Uterus (tissue), 2 donors: ENCODE measurements around the gene LHPP.
"Not testable (repeated sequence)": the region's sequence is repeated elsewhere in the genome, so short reads cannot be mapped to it uniquely, and the experiment has no call there.

Experiments used
- POLR2A ChIP-seq, 2 donors: fragments of 450-650 bp; IDR thresholded peaks; one replicate each; pipeline ENCODE4 v1.6.1; 2016; ENCODE audit warnings: antibody characterized with exemption in 2 of 2, mild to moderate bottlenecking in 1 of 2, moderate library complexity in 1 of 2
- TF ChIP-seq, protein P1 (sequence below), 4 experiments: fragments of 200-600 bp in 2 of 4; fragments of 450-650 bp in 2 of 4; sonication (generic) in 2 of 4; IDR thresholded peaks; one replicate each; pipeline ENCODE4 v1.5.1; 2016 to 2019; ENCODE audit warnings: antibody characterized with exemption in 4 of 4, mild to moderate bottlenecking in 2 of 4, moderate library complexity in 1 of 4

DNA sequence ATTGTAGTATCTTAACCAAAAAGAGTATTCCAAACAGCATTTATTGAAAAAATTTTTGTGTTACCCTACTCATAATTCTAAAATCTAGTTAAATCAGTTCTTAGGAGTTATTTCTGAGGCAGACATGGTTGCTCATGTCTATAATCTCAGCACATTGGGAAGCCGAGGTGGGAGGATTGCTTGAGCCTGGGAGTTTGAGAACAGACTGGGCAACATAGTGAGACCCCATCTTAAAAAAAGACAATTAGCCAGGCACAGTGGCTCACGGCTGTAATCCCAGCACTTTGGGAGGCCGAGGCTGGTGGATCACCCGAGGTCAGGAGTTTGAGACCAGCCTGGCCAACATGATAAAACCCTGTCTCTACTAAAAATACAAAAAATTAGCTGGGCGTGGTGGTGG lies 19.9 kb upstream of the LHPP start:
- TF ChIP-seq, protein P1, sequence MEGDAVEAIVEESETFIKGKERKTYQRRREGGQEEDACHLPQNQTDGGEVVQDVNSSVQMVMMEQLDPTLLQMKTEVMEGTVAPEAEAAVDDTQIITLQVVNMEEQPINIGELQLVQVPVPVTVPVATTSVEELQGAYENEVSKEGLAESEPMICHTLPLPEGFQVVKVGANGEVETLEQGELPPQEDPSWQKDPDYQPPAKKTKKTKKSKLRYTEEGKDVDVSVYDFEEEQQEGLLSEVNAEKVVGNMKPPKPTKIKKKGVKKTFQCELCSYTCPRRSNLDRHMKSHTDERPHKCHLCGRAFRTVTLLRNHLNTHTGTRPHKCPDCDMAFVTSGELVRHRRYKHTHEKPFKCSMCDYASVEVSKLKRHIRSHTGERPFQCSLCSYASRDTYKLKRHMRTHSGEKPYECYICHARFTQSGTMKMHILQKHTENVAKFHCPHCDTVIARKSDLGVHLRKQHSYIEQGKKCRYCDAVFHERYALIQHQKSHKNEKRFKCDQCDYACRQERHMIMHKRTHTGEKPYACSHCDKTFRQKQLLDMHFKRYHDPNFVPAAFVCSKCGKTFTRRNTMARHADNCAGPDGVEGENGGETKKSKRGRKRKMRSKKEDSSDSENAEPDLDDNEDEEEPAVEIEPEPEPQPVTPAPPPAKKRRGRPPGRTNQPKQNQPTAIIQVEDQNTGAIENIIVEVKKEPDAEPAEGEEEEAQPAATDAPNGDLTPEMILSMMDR (IDR thresholded peaks at IDR 0.05) = not testable (repeated sequence)
- not testable (repeated sequence) for TF ChIP-seq POLR2A (IDR thresholded peaks at IDR 0.05)
